ENCODE measurements around the gene NAV2.
A peak's percentile ranks its signal among the peaks of the same experiment; 100 is the strongest.

The NAV2 gene

DNA sequence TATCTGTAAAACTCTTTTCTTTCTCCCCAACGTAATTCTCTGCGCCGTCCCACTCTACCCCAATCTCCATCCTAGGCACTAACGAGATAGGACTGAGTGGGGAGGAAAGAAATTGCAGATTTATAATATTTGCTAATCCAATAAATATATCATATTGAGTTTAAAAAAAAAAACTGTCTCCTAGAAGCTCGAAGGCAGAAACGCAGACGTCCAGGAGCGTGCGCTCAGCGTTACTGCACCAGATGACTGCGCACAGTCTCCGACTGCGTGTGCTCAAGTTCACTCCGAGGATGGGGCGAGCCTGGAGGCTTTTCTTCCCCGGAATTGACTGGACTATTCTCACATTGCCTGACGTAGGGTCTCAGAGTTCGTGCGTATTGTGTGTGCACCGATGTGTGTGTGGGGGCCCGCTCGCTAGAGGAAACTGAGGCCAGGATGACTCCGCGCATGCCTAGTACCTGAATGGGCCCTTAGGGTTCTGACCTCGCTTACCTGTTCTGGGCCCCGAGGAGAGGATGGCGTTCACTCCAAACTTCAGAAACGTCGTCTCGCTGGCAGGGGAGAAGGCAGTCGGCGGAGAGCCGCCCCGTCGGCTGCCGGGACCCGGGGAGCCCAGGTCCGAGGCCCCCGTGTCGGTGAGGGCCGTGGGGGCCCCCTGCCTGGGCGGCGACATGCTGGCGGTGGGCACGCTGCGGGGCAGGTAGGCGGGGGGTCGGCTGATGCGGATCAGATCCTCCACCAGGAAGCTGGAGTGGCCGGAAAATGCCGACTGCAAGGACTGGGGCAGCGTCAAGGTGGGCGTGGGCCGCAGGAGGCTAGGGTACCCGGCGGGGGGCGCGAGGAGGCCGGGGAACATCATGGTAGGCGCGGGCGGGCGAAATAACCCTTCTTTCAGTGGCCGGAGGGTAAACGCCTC lies 447.1 kb downstream of the NAV2 start:
- Histone ChIP-seq H3K36me3 (ENCODE audit: control insufficient read depth, insufficient read depth, low read length) (no peaks in the 10 kb centered on the region), H3K9me3 (ENCODE audit: control insufficient read depth, insufficient read depth, low read length) (no peaks in the 10 kb centered on the region), H3K4me3 (ENCODE audit: low read length) (no peak overlapping the region), H3K4me1 (ENCODE audit: control insufficient read depth, insufficient read depth, low read length) (peaks cover 7% of the 10 kb centered on the region), H3K27me3 (ENCODE audit: control insufficient read depth, insufficient read depth, low read length) (peaks cover 85% of the 10 kb centered on the region), H3K27ac (ENCODE audit: low read length) (no peak overlapping the region)
- DNase-seq (ENCODE audit: low read depth, low spot score) = no peak
- no CpG with 5 or more reads among the region's 65 CpGs for WGBS (ENCODE audit: insufficient coverage, insufficient read length)

DNA sequence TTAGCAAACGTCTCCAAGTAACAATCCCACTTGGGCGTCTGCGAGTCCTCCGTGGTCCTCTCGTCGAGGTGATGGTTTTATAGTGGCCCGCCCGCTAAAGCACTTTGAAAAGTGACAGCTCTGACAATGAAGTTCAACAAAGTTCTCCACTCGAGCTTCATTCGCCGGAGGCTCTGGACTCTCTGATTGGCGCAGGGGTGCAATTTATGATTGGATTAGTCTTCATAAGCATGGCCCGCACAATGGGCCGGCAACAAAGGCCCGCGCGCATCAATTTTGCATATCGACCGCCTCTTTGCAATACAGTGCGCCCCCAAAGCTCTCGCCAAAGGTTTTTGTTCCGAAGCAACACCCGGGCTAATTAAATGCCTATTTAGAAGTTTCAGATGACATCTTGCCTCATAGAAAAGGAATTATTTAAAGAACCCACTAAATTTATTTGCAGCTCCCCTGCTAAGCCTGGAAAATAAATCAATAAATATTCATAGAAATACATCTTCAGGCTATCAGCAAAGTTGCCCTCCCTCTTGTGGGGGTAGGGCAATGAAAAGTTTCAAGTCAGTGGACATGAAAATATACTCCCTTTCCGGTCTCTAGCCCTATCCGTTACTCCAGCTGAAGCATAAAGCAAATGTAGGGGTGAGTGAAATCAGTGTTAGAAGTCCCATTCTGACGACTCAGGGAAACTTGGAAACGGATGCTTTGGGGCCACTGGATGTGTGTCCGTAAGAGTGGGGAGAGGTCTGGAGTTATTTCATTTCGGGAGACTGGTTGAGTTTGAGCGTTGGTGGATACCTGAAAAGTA lies 448.0 kb downstream of the NAV2 start, which contains the start of gene DBX1:
Gene DBX1, minus strand, starts transcription at position 51 of the 805 bp plus-strand sequence. CDS start 151 bp downstream, outside the sequence.
- Histone ChIP-seq H3K9me3 (ENCODE audit: control insufficient read depth, insufficient read depth, low read length) (no peaks in the 10 kb centered on the region), H3K4me1 (ENCODE audit: control insufficient read depth, insufficient read depth, low read length) (peaks cover 7% of the 10 kb centered on the region), H3K36me3 (ENCODE audit: control insufficient read depth, insufficient read depth, low read length) (no peaks in the 10 kb centered on the region), H3K27ac (ENCODE audit: low read length) (no peak within 1 kb of the TSS), H3K4me3 (ENCODE audit: low read length) (no peak within 1 kb of the TSS), H3K27me3 (ENCODE audit: control insufficient read depth, insufficient read depth, low read length) (peaks cover 87% of the 10 kb centered on the region)
- WGBS (ENCODE audit: insufficient coverage, insufficient read length) = no CpG with 5 or more reads among the region's 30 CpGs
- no peak for DNase-seq (ENCODE audit: low read depth, low spot score)

DNA sequence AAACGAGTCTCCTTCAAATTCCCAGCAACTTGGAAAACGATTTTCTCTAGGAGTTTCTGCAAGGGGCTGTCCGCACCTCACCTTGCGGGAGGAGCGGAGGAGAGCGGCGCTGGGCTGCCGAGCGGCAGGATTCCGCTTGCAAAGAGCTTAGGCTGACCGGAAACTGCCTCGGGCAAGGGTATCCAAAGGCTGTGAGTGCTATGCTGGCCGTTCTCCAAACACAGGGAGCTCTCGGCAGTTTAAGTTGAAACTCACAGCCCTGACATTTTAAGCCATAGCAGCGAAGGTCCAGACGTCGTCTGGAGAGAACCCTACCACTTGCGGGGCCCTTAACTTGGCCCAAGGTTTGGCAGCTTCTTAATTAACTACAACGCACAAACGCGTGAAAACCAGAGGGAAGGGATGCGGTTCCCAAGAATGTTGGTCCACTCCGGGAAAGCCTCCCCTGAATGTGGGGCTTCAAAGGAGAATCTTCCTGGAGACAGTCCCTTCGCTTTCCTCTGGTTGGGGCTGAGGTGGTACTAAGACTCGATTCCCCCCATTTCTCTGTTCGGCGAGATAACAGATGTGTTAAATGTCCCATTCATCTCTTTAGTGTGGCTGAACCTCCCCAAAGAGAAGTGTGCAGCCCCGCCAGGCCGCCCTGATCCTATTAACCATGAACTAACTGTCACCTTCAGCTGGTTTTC lies 448.7 kb downstream of the NAV2 start:
- H3K9me3 ChIP-seq (ENCODE audit: control insufficient read depth, insufficient read depth, low read length) = no peaks in the 10 kb centered on the region
- WGBS (ENCODE audit: insufficient coverage, insufficient read length) = no CpG with 5 or more reads among the region's 29 CpGs
- peaks cover 86% of the 10 kb centered on the region for H3K27me3 ChIP-seq (ENCODE audit: control insufficient read depth, insufficient read depth, low read length)
- H3K36me3 ChIP-seq (ENCODE audit: control insufficient read depth, insufficient read depth, low read length) = no peaks in the 10 kb centered on the region
- DNase-seq (ENCODE audit: low read depth, low spot score) = no peak
- H3K4me1 ChIP-seq (ENCODE audit: control insufficient read depth, insufficient read depth, low read length) = peaks cover 7% of the 10 kb centered on the region
- no peak overlapping the region for H3K4me3 ChIP-seq (ENCODE audit: low read length)
- H3K27ac ChIP-seq (ENCODE audit: low read length) = no peak overlapping the region

DNA sequence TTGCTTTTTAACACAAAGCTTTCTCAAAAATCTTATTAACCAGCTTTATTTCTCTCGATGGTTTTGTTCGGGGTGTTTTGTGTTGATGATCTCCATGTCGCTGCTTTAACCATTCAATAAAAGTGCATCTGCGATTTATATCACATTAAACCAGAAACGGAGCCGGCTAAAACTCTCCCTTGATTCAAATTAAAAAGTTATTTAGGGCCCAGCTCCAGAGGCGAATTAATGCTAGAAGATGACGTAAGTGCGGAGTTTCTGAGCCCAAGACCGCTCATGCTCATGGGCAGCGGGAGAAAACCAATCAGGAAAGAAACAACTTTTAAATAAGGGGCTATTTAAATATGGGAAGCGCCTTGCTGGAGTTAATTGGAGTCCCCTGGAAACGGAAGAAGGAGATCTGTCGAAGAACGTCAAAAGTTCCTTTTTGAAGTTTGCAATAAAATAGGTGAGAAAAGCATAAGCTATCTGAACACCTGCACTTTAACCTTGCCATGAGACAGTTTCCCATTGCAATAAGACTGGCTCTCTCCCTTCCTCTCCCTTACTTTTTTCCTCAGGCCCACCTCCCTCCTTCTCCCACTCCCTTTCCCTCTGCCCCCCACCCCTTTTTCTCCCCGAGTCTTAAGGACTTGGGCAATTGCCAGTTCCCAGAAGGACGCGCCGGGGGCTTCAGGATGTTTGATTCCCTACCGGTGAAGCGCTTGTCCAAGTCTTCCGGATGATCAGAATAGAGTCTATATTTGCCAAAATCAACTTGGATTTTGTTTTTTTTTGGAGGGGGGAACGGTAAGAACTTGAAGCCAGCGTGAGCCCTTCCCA lies 449.5 kb downstream of the NAV2 start:
- Histone ChIP-seq H3K27me3 (ENCODE audit: control insufficient read depth, insufficient read depth, low read length) (peaks cover 91% of the 10 kb centered on the region), H3K4me3 (ENCODE audit: low read length) (no peak overlapping the region)
- no peak for DNase-seq (ENCODE audit: low read depth, low spot score)

DNA sequence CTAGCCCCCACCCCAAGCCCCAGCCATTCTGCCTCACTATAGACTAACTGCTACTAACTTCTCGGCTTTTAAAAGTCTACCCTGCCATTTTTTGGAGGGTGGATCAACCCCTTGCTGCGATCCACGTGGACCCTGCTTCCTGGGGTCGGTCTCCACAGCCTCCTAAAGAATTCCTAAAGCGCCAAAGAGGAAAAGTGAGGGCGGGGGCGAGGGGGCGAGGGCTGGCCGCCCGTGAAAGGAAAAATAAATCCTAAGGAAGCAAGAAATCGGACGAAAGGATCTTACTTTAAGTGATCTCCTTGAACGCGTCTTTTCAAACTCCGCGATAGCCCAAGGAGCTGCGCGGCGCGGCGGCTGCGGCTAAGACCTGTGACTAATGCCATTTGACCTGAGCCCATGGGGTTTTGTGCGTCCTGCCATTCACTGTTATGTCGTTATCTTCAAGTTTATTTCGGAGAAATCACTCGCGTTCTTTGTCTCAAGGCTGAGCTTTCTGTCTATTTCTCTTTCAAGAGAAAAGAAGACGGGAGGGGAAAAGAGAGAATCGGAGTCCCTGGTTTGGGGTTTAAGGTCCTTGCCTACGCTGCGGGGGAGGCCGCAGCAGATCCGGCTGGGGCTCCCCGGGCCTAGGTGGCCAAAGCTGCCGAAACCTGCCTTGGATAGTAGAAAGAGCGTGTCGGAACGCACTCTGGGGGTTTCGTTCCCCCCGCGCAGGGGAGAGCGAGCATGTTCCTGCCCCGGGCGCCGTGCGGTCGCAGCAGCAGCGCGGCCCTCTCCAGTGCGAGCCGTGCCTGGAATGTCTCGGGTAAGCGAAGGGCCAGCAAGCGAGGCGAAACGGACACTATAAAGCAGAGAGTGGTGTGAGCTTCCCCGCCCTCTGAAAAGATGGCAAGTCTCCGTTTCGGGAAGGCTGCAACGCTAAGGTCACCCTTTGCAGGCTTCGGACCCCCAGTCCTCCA lies 450.5 kb downstream of the NAV2 start:
- Histone ChIP-seq H3K27me3 (ENCODE audit: control insufficient read depth, insufficient read depth, low read length) (peaks cover 92% of the 10 kb centered on the region), H3K4me1 (ENCODE audit: control insufficient read depth, insufficient read depth, low read length) (peaks cover 6% of the 10 kb centered on the region), H3K36me3 (ENCODE audit: control insufficient read depth, insufficient read depth, low read length) (no peaks in the 10 kb centered on the region), H3K4me3 (ENCODE audit: low read length) (peak overlapping the region; percentile 18; the same call in 1 of the 2 replicates), H3K27ac (ENCODE audit: low read length) (no peak overlapping the region), H3K9me3 (ENCODE audit: control insufficient read depth, insufficient read depth, low read length) (no peaks in the 10 kb centered on the region)
- WGBS (ENCODE audit: insufficient coverage, insufficient read length) = no CpG with 5 or more reads among the region's 61 CpGs
- DNase-seq (ENCODE audit: low read depth, low spot score) = no peak

More for the DNA sequence above, 449.5 kb downstream of the NAV2 start:
- Histone ChIP-seq H3K27ac (ENCODE audit: low read length) (no peak overlapping the region), H3K4me1 (ENCODE audit: control insufficient read depth, insufficient read depth, low read length) (peaks cover 6% of the 10 kb centered on the region), H3K9me3 (ENCODE audit: control insufficient read depth, insufficient read depth, low read length) (no peaks in the 10 kb centered on the region), H3K36me3 (ENCODE audit: control insufficient read depth, insufficient read depth, low read length) (no peaks in the 10 kb centered on the region)
- no CpG with 5 or more reads among the region's 24 CpGs for WGBS (ENCODE audit: insufficient coverage, insufficient read length)

DNA sequence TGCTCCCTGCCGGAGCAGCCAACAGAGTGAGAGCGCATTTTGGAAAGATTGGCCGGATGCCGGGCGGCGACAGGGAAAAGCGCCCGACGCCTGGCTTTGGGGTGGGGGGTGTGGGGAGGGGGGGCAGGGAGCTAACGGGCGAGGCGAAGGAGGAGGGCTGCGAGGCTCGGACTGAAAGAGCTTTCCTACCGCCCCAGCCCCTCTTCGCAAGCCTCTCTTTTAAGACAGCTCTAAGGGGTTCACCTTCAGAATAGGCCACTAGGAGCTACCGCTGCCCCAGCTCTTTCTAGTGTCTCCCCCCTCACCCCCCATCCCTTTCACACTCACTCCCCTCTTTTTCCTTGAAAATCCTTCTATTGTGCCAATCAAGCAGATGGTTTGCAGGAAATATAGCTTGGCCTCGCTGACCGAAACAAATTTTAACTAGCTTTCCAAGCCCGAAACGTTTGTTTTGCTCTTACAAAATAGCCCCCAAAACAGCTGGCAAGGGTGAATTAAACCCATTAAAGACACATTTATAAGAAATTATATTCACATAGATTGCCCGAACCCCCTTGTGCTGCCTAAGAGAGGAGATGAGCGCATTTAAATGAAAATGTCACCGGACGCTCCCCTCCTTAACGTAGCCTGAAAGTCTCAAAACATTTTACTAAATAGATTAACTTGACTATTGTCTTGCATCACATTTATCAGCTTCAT lies 451.3 kb downstream of the NAV2 start:
- Histone ChIP-seq H3K27ac (ENCODE audit: low read length) (no peak overlapping the region), H3K36me3 (ENCODE audit: control insufficient read depth, insufficient read depth, low read length) (no peaks in the 10 kb centered on the region), H3K27me3 (ENCODE audit: control insufficient read depth, insufficient read depth, low read length) (peaks cover 86% of the 10 kb centered on the region), H3K4me1 (ENCODE audit: control insufficient read depth, insufficient read depth, low read length) (peaks cover 3% of the 10 kb centered on the region), H3K9me3 (ENCODE audit: control insufficient read depth, insufficient read depth, low read length) (no peaks in the 10 kb centered on the region), H3K4me3 (ENCODE audit: low read length) (peak overlapping the region; percentile 18; the same call in 1 of the 2 replicates)
- no CpG with 5 or more reads among the region's 26 CpGs for WGBS (ENCODE audit: insufficient coverage, insufficient read length)
- no peak for DNase-seq (ENCODE audit: low read depth, low spot score)
